SH-SY5Y (cell line): ENCODE measurements around the gene TAPBP.

Experiments
- GATA2 ChIP-seq: IDR thresholded peaks from 2 replicates; pipeline ENCODE4 v1.6.1; 2011; ENCODE audit warnings: mild to moderate bottlenecking, low read depth, low read length
- GATA3 ChIP-seq: IDR thresholded peaks from 2 replicates; pipeline ENCODE4 v1.6.1; 2011; ENCODE audit warnings: low read depth, mild to moderate bottlenecking, low read length, moderate library complexity

- TF ChIP-seq GATA3: no peak
- TF ChIP-seq GATA2: no peak
These were observed 9.7 kb upstream of the TAPBP start for GRCh38 chr6:33323623-33323948.
